PC-3 (cell line): ENCODE measurements around the gene AP3M1. TPM values are rescaled to one million over a fixed set of nuclear protein-coding genes. Genes with fewer than 3 reads are reported as not detected.

ENCODE experiments used
- ATAC-seq: fragments of 200-7000 bp; cut with Tn5 transposase; 2 replicates; pipeline ENCODE4 v1.9.1; 2020; ENCODE audit warnings: mild to moderate bottlenecking, moderate library complexity
- BruUV-seq: library from RNA; stranded (reverse); fragments of 400-500 nt; replicated peaks from 2 replicates; lab custom pipeline; 2021; lab: Mats Ljungman, UMichigan
- CTCF ChIA-PET: fragments of 300-600 bp; sonication (Branson Sonifier 250); formaldehyde crosslinking; loops from one replicate; lab custom pipeline; 2022; ENCODE audit warnings: antibody characterized with exemption; lab: Charles Lee
- POLR2A ChIA-PET: fragments of 300-600 bp; sonication (Branson Sonifier 250); formaldehyde crosslinking; loops from one replicate; lab custom pipeline; 2022; ENCODE audit warnings: antibody characterized with exemption; ENCODE audit not compliant: unreplicated experiment; lab: Charles Lee
- DNase-seq: peaks from one replicate; pipeline ENCODE4 v3.0.0-alpha.2; 2015
- H2AFZ ChIP-seq: fragments of 300-600 bp; sonication (generic); 2 replicates; pipeline ENCODE4 v1.6.0; 2016; ENCODE audit warnings: antibody characterized with exemption, low read length
- H3F3A ChIP-seq: fragments of 300-600 bp; sonication (generic); one replicate; pipeline ENCODE4 v1.6.0; 2017; ENCODE audit warnings: antibody characterized with exemption, low read length, control low read depth, mild to moderate bottlenecking; ENCODE audit not compliant: unreplicated experiment
- H3K27ac ChIP-seq: fragments of 300-600 bp; sonication (generic); 2 replicates; pipeline ENCODE4 v1.5.1; 2016; ENCODE audit warnings: mild to moderate bottlenecking, low read length
- H3K27me3 ChIP-seq: fragments of 300-600 bp; sonication (generic); 2 replicates; pipeline ENCODE4 v1.6.1; 2016; ENCODE audit warnings: low read length, mixed read lengths
- H3K36me3 ChIP-seq: fragments of 300-600 bp; sonication (generic); 2 replicates; pipeline ENCODE4 v1.6.1; 2016; ENCODE audit warnings: low read depth, mixed run types, low read length, mixed read lengths
- H3K4me1 ChIP-seq: fragments of 300-600 bp; sonication (generic); 2 replicates; pipeline ENCODE4 v1.5.1; 2016; ENCODE audit warnings: low read length; ENCODE audit not compliant: insufficient read depth
- H3K4me2 ChIP-seq: fragments of 300-600 bp; sonication (generic); 2 replicates; pipeline ENCODE4 v1.6.0; 2016; ENCODE audit warnings: low read length
- H3K4me3 ChIP-seq: fragments of 300-600 bp; sonication (generic); 2 replicates; pipeline ENCODE4 v1.5.1; 2016; ENCODE audit warnings: mild to moderate bottlenecking, low read length, mixed read lengths
- H3K79me2 ChIP-seq: fragments of 300-600 bp; sonication (generic); 2 replicates; pipeline ENCODE4 v1.6.1; 2017; ENCODE audit warnings: low read length, mixed read lengths
- H3K9ac ChIP-seq: fragments of 300-600 bp; sonication (generic); 2 replicates; pipeline ENCODE4 v1.6.0; 2016; ENCODE audit warnings: mild to moderate bottlenecking, low read length
- H3K9me2 ChIP-seq: fragments of 300-600 bp; sonication (generic); replicated peaks from 2 replicates; pipeline ENCODE4 v1.6.1; 2016; ENCODE audit warnings: mixed run types, low read length, mixed read lengths
- H3K9me3 ChIP-seq: fragments of 300-600 bp; sonication (generic); 2 replicates; pipeline ENCODE4 v1.6.1; 2016; ENCODE audit warnings: low read length, mixed read lengths
- H4K20me1 ChIP-seq: fragments of 300-600 bp; sonication (generic); 2 replicates; pipeline ENCODE4 v1.6.1; 2016; ENCODE audit warnings: low read length, mixed read lengths
- EZH2 ChIP-seq: fragments of 300-600 bp; sonication (generic); IDR thresholded peaks from one replicate; pipeline ENCODE4 v1.6.1; 2017; ENCODE audit warnings: antibody characterized with exemption, mild to moderate bottlenecking, low read length; ENCODE audit not compliant: unreplicated experiment
- EZH2phosphoT487 ChIP-seq: fragments of 300-600 bp; sonication (generic); IDR thresholded peaks from 2 replicates; pipeline ENCODE4 v1.6.1; 2018; ENCODE audit warnings: mild to moderate bottlenecking, antibody characterized with exemption, low read length, borderline replicate concordance
- intact Hi-C: fragments of 100-400 bp; cut with micrococcal nuclease; formaldehyde crosslinking; loops from 2 replicates; pipeline ENCODE4 v1.9.0; 2023
- total RNA-seq: library from RNA; depleted of rRNA; stranded (reverse); fragments of >200 nt; gene quantifications from 2 replicates; pipeline ENCODE4 v1.2.3, GENCODE V29; 2014
- TF ChIP-seq, protein P1 (sequence below): fragments of 300-600 bp; sonication (generic); conservative IDR thresholded peaks from 2 replicates; pipeline ENCODE4 v1.5.1; 2017; ENCODE audit warnings: antibody characterized with exemption, low read depth, mild to moderate bottlenecking, low read length

The AP3M1 gene
- total RNA-seq, 1 experiment from 2014 or later = 165 TPM

DNA sequence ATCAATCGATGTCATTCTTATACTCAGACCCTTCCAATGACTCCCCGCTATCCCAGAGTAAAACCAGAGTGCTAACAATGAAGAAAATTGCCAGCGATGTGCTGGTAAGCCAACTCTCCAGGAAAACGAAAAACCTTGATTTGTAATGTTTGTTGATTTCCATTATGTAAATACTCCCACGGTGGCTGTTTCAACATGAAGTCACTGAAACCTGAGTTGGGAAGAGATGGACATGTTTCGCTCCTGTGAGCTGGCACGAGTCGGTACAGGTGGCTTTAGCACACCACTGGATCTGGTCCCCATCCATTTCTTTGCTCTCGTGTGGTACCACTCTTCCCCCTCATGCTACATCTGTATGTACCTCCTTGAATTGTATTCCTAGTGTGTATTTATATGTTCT is 52.9 kb downstream of the AP3M1 start:
- no peaks in the 10 kb centered on the region for H3K9me2 ChIP-seq
- no peak overlapping the region for H3K4me3 ChIP-seq
- ATAC-seq (peak; percentile 96), DNase-seq (peak; percentile 94)
- peaks cover 17% of the 10 kb centered on the region for H3K4me1 ChIP-seq
- ChIA-PET POLR2A (no interaction called here), CTCF (interaction anchor here (0.6 to 1.0 kb wide), 2 partner anchors 137 to 157 kb away, joined by 3 read pairs; no protein-coding TSS in a partner anchor)
- H3K9me3 ChIP-seq = no peaks in the 10 kb centered on the region
- no peaks in the 10 kb centered on the region for H3K79me2 ChIP-seq
- BruUV-seq = no TSS peak
- peak overlapping the region; percentile 21 for H3K27ac ChIP-seq
- no peaks in the 10 kb centered on the region for H3K27me3 ChIP-seq
- H3K9ac ChIP-seq = no peak overlapping the region
- peaks cover 31% of the 10 kb centered on the region for H3F3A ChIP-seq
- no peak overlapping the region for H3K4me2 ChIP-seq
- H2AFZ ChIP-seq = no peak overlapping the region
- peaks cover 89% of the 10 kb centered on the region for H3K36me3 ChIP-seq
- intact Hi-C loops = loop anchor here (2.0 kb wide), 1 partner anchor 23 kb away; no protein-coding TSS in a partner anchor
- TF ChIP-seq EZH2phosphoT487 (no peak), EZH2 (no peak)
- TF ChIP-seq, protein P1, sequence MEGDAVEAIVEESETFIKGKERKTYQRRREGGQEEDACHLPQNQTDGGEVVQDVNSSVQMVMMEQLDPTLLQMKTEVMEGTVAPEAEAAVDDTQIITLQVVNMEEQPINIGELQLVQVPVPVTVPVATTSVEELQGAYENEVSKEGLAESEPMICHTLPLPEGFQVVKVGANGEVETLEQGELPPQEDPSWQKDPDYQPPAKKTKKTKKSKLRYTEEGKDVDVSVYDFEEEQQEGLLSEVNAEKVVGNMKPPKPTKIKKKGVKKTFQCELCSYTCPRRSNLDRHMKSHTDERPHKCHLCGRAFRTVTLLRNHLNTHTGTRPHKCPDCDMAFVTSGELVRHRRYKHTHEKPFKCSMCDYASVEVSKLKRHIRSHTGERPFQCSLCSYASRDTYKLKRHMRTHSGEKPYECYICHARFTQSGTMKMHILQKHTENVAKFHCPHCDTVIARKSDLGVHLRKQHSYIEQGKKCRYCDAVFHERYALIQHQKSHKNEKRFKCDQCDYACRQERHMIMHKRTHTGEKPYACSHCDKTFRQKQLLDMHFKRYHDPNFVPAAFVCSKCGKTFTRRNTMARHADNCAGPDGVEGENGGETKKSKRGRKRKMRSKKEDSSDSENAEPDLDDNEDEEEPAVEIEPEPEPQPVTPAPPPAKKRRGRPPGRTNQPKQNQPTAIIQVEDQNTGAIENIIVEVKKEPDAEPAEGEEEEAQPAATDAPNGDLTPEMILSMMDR = no peak
- H4K20me1 ChIP-seq = peaks cover 18% of the 10 kb centered on the region; the same call in 1 of the 2 replicates

DNA sequence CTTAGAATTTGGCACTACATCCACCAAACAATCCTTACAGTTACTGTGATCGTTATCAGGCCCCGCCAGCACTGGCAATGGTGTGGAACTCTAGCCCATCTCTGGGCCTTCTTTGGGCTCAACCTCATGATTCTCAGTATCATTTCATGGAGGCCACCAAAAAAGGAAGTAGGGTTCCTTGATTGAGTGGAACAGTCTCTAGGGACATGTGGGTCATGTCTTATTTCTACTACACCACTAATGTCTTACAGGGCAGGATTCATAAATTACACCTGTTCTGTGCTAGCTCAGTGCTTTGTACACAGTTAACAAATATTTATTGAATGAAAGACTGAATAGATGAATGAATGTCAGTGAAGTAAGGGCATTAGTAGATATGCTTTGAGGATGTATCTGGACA is 53.9 kb downstream of the AP3M1 start:
- no peaks in the 10 kb centered on the region for H3K9me2 ChIP-seq
- no peak overlapping the region for H3K9ac ChIP-seq
- intact Hi-C loops = loop anchor here (2.0 kb wide), 1 partner anchor 24 kb away; no protein-coding TSS in a partner anchor
- peaks cover 89% of the 10 kb centered on the region for H3K36me3 ChIP-seq
- peaks cover 18% of the 10 kb centered on the region; the same call in 1 of the 2 replicates for H4K20me1 ChIP-seq
- no peak overlapping the region for H3K4me2 ChIP-seq
- H3K4me1 ChIP-seq = peaks cover 17% of the 10 kb centered on the region
- ChIA-PET CTCF (interaction anchor here (1.2 kb wide), 1 partner anchor 211 kb away, joined by 5 read pairs; no protein-coding TSS in a partner anchor), POLR2A (interaction anchor here (0.5 to 0.6 kb wide), 3 partner anchors 15 to 1233 kb away, joined by 4 to 12 read pairs (median 4); no protein-coding TSS in a partner anchor)
- H2AFZ ChIP-seq = no peak overlapping the region
- no peak for ATAC-seq
- H3K27ac ChIP-seq = no peak overlapping the region
- no peak overlapping the region for H3K4me3 ChIP-seq
- no TSS peak for BruUV-seq
- peaks cover 26% of the 10 kb centered on the region for H3F3A ChIP-seq
- DNase-seq = no peak
- TF ChIP-seq, protein P1 = no peak
- TF ChIP-seq EZH2 (no peak), EZH2phosphoT487 (no peak)
- H3K79me2 ChIP-seq = no peaks in the 10 kb centered on the region
- no peaks in the 10 kb centered on the region for H3K27me3 ChIP-seq
- no peaks in the 10 kb centered on the region for H3K9me3 ChIP-seq

DNA sequence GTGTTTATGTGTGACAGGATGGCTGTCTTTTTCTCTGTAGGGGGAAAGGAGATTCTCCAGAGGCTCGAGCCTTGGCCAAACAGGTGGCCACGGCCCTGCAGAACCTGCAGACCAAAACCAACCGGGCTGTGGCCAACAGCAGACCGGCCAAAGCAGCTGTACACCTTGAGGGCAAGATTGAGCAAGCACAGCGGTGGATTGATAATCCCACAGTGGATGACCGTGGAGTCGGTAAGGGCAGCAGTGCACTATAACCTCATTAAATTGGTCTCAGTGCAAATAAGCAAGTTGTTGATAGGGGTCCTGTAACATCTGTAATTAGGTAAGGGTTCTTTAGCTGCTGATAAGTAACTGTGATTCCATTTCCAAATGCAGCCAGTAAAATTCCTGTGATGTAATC is 56.4 kb downstream of the AP3M1 start:
- no peak for DNase-seq
- no peaks in the 10 kb centered on the region for H3K27me3 ChIP-seq
- intact Hi-C loops = no loop called here
- H3K79me2 ChIP-seq = no peaks in the 10 kb centered on the region
- peaks cover 25% of the 10 kb centered on the region for H3F3A ChIP-seq
- no peak overlapping the region for H3K9ac ChIP-seq
- H3K27ac ChIP-seq = no peak overlapping the region
- POLR2A ChIA-PET = no interaction called here
- TF ChIP-seq EZH2phosphoT487 = no peak
- no peak for TF ChIP-seq EZH2
- TF ChIP-seq, protein P1 = no peak
- no peaks in the 10 kb centered on the region for H3K9me3 ChIP-seq
- no TSS peak for BruUV-seq
- H3K9me2 ChIP-seq = no peaks in the 10 kb centered on the region
- H3K4me2 ChIP-seq = no peak overlapping the region
- CTCF ChIA-PET = interaction anchor here (0.7 to 0.9 kb wide), 2 partner anchors 13 to 25 kb away, joined by 3 read pairs; no protein-coding TSS in a partner anchor
- H3K36me3 ChIP-seq = peaks cover 90% of the 10 kb centered on the region
- no peak for ATAC-seq
- no peak overlapping the region for H2AFZ ChIP-seq
- H3K4me1 ChIP-seq = peaks cover 17% of the 10 kb centered on the region
- H3K4me3 ChIP-seq = no peak overlapping the region
- peaks cover 18% of the 10 kb centered on the region; the same call in 1 of the 2 replicates for H4K20me1 ChIP-seq
